Omental fat pad (tissue), 4 donors: Measurements from ENCODE around the gene ARHGAP29. TPM values are rescaled to one million over a fixed set of nuclear protein-coding genes. Genes with fewer than 3 reads are reported as not detected.
A peak's percentile ranks its signal among the peaks of the same experiment; 100 is the strongest.

ENCODE experiments used
- ATAC-seq: fragments of 150-250 bp; one replicate; pipeline ENCODE4 v1.9.1; 2016; ENCODE audit warnings: mild to moderate bottlenecking, moderate library complexity; ENCODE audit not compliant: low FRiP score
- DNase-seq: peaks from one replicate; pipeline ENCODE4 v3.0.0-alpha.2; 2019; ENCODE audit warnings: low spot score
- total RNA-seq, 4 donors: library from RNA; depleted of rRNA; stranded (reverse); fragments of >200 nt; gene quantifications; one replicate each; pipeline ENCODE4 v1.1.0, GENCODE V29; 2016
- TF ChIP-seq, protein P1 (sequence below), 3 donors: fragments of 450-650 bp; IDR thresholded peaks; one replicate each; pipeline ENCODE4 v1.5.1; 2016 to 2017; ENCODE audit warnings: antibody characterized with exemption in 3 of 3, mild to moderate bottlenecking in 3 of 3, moderate library complexity in 2 of 3

Gene ARHGAP29
- 100 to 1,000 TPM in 1 of 4 donors, 10 to 100 TPM in 3; 43.8 to 129 (median 77.1) TPM for total RNA-seq

DNA sequence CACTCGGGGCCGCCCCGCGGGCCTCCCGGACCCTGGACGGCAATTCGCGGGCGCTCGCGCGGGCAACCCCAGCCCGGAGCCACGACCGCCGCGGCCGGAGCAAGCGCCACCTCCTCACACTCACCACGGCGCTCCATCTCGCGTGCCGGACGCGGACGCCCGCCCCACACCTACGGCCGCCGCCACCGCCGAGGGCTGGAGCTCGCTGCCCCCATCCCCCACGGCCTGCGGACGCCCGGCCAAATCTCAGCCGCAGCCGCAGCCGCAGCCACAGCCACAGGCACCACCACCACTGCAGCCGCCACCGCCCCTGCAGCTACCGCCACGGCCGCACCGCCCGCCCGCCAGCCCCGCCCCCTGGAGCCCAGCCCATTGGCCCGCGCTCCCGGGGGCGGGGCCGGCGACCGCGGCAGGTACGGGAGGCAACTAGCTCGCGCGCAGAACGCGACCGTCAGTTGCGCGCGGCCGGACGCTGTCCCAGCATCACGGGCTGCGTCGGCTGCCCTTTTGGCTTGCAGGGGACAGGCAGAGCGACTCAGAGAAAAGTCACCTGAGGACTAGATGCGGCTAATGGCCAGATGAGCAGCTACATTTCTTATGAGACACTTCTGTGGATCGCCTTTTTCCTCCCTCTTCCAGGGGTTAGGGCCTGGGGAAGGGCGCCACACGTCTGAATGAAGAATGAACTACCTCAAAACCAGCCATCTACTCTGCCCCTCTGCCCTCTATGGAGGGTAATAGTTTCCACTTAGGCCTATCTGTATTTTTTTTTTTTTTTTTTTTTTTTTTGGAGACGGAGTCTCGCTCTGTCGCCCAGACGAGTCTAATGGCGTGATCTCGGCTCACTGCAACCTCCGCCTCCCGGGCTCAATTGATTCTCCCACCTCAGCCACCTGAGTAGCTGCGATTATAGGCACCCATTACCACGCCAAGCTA lies at the start of gene ARHGAP29:
Gene ARHGAP29 (minus strand): TSS at position 294 of the 936 bp plus-strand sequence. CDS start 5,973 bp downstream, outside the sequence.
- TF ChIP-seq, protein P1, sequence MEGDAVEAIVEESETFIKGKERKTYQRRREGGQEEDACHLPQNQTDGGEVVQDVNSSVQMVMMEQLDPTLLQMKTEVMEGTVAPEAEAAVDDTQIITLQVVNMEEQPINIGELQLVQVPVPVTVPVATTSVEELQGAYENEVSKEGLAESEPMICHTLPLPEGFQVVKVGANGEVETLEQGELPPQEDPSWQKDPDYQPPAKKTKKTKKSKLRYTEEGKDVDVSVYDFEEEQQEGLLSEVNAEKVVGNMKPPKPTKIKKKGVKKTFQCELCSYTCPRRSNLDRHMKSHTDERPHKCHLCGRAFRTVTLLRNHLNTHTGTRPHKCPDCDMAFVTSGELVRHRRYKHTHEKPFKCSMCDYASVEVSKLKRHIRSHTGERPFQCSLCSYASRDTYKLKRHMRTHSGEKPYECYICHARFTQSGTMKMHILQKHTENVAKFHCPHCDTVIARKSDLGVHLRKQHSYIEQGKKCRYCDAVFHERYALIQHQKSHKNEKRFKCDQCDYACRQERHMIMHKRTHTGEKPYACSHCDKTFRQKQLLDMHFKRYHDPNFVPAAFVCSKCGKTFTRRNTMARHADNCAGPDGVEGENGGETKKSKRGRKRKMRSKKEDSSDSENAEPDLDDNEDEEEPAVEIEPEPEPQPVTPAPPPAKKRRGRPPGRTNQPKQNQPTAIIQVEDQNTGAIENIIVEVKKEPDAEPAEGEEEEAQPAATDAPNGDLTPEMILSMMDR (IDR thresholded peaks at IDR 0.05): no peak
- DNase-seq (peak; percentile 48), ATAC-seq (peak; percentile 96)

GRCh38 chr1:94286864-94287437 lies 49.6 kb upstream of the ARHGAP29 start:
- ATAC-seq (no peak), DNase-seq (no peak)
- TF ChIP-seq, protein P1 (IDR thresholded peaks at IDR 0.05): no peak

- DNase-seq (no peak), ATAC-seq (no peak)
- TF ChIP-seq, protein P1 (IDR thresholded peaks at IDR 0.05): no peak
These were observed 47.8 kb upstream of the ARHGAP29 start for GRCh38 chr1:94285031-94285654.

GRCh38 chr1:94284476-94284875 lies 47.1 kb upstream of the ARHGAP29 start:
- TF ChIP-seq, protein P1 (IDR thresholded peaks at IDR 0.05): no peak
- no peak for DNase-seq
- ATAC-seq: no peak

DNA sequence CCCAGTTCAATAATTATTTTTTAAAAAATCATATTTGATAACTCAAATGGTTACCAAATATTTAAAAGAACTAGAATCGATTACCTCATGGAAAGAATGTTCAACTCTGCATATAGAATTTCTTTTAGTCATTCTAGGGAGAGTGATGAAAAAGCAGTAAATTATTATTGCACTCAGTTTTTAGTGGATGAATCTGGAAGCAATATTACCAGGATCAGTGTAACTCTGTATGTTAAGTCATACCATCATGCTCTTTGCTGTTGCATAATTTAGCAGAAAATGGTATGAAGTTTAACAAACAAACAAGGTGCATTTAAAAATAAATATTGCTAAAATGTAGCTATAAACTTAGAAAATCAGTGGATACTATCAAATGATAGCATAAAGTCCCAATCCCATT lies 46.1 kb upstream of the ARHGAP29 start:
- TF ChIP-seq, protein P1 (IDR thresholded peaks at IDR 0.05): no peak
- no peak for DNase-seq
- no peak for ATAC-seq

- DNase-seq (no peak), ATAC-seq (no peak)
- TF ChIP-seq, protein P1 (IDR thresholded peaks at IDR 0.05): no peak
These were observed 44.8 kb upstream of the ARHGAP29 start for GRCh38 chr1:94282143-94282711.
